Gastroesophageal sphincter (tissue), 4 donors: ENCODE measurements around the gene PKDCC. TPM values are rescaled to one million over a fixed set of nuclear protein-coding genes. Genes with fewer than 3 reads are reported as not detected.

ENCODE experiments used
- ATAC-seq: fragments of 150-250 bp; one replicate; pipeline ENCODE4 v1.9.1; 2016; ENCODE audit warnings: mild to moderate bottlenecking, moderate library complexity
- H3K27ac ChIP-seq, 4 donors: fragments of 200-600 bp; sonication (generic) in 3 of 4; 1 replicate in 3 of 4; 2 replicates in 1 of 4; pipeline ENCODE4 v1.5.1; 2016 to 2019
- H3K27me3 ChIP-seq: fragments of 200-600 bp; sonication (generic); one replicate; pipeline ENCODE4 v1.5.1; 2019
- H3K36me3 ChIP-seq, 2 donors: fragments of 200-600 bp; sonication (generic); one replicate each; pipeline ENCODE4 v1.5.1; 2019; ENCODE audit warnings: control low read depth in 1 of 2
- H3K4me1 ChIP-seq, 3 donors: fragments of 200-600 bp; sonication (generic); 1 replicate in 2 of 3; 2 replicates in 1 of 3; pipeline ENCODE4 v1.5.1; 2016 to 2019; ENCODE audit warnings: control low read depth in 2 of 3
- H3K4me3 ChIP-seq, 2 donors: fragments of 200-600 bp; sonication (generic); one replicate each; pipeline ENCODE4 v1.5.1; 2019; ENCODE audit warnings: mild to moderate bottlenecking in 1 of 2, moderate library complexity in 1 of 2
- H3K9me3 ChIP-seq, 3 donors: fragments of 200-600 bp; sonication (generic); one replicate each; pipeline ENCODE4 v1.5.1; 2017 to 2019; ENCODE audit warnings: control low read depth in 2 of 3
- CTCF ChIP-seq, 4 experiments: fragments of 200-600 bp in 2 of 4; fragments of 450-650 bp in 2 of 4; sonication (generic) in 1 of 4; IDR thresholded peaks; one replicate each; pipeline ENCODE4 v1.5.1; 2017 to 2019; ENCODE audit warnings: antibody characterized with exemption in 4 of 4, mild to moderate bottlenecking in 2 of 4, moderate library complexity in 2 of 4
- EP300 ChIP-seq: sonication (generic); formaldehyde crosslinking; IDR thresholded peaks from one replicate; pipeline ENCODE4 v1.6.1; 2017; ENCODE audit warnings: antibody characterized with exemption, mild to moderate bottlenecking
- POLR2A ChIP-seq, 2 donors: fragments of 450-650 bp; IDR thresholded peaks; one replicate each; pipeline ENCODE4 v1.6.1; 2017; ENCODE audit warnings: antibody characterized with exemption in 2 of 2, mild to moderate bottlenecking in 2 of 2, moderate library complexity in 1 of 2
- POLR2AphosphoS5 ChIP-seq: sonication (generic); formaldehyde crosslinking; IDR thresholded peaks from one replicate; pipeline ENCODE4 v1.6.1; 2017; ENCODE audit warnings: antibody characterized with exemption
- WGBS, 2 donors: methylation state at CpG; one replicate each; pipeline ENCODE4 v1.1.5; 2018; ENCODE audit warnings: low coverage in 1 of 2; 5-methylcytosine and 5-hydroxymethylcytosine counted together
- total RNA-seq, 4 donors: library from RNA; depleted of rRNA; stranded (reverse); fragments of >200 nt; gene quantifications; one replicate each; pipeline ENCODE4 v1.1.0, GENCODE V29; 2016

Gene PKDCC
- total RNA-seq, 4 donors from 2014 or later: 89.0 to 277 (median 194) TPM

- peak overlapping the region in 1 of 2 donors; percentile 79 for H3K4me3 ChIP-seq
- WGBS, 2 donors: 21 to 38% methylated on average over 2 to 3 of the region's 12 CpGs
- no peak for TF ChIP-seq POLR2AphosphoS5
- H3K36me3 ChIP-seq: no peaks in the 10 kb centered on the region
- H3K27me3 ChIP-seq: no peaks in the 10 kb centered on the region
- H3K9me3 ChIP-seq: no peaks in the 10 kb centered on the region
- H3K4me1 ChIP-seq: peaks cover 0 to 43% (median 11%) of the 10 kb centered on the region in 3 donors
- H3K27ac ChIP-seq: peak overlapping the region; percentile 74 to 97 (median 88)
- no peak for ATAC-seq
Measured at GRCh38 chr2:42045848-42046748, 1.7 kb upstream of the PKDCC start.

- 0% methylated on average over 3 of the region's 39 CpGs; no CpG with 5 or more reads in 1 of the 2 donors for WGBS, 2 donors
- ATAC-seq: no peak
- H3K36me3 ChIP-seq: no peaks in the 10 kb centered on the region
- peak overlapping the region; percentile 79 to 82 for H3K4me3 ChIP-seq
- TF ChIP-seq POLR2AphosphoS5 (no peak), POLR2A (IDR thresholded peaks at IDR 0.05) (peak in 1 of 2 donors; percentile 10)
- no peaks in the 10 kb centered on the region for H3K27me3 ChIP-seq
- peak overlapping the region; percentile 74 to 97 (median 88) for H3K27ac ChIP-seq
- no peaks in the 10 kb centered on the region for H3K9me3 ChIP-seq
- peaks cover 0 to 51% (median 14%) of the 10 kb centered on the region in 3 donors for H3K4me1 ChIP-seq
Measured at GRCh38 chr2:42046819-42047487, 868 bp upstream of the PKDCC start.

- H3K9me3 ChIP-seq: no peaks in the 10 kb centered on the region
- peaks cover 0 to 67% (median 27%) of the 10 kb centered on the region in 3 donors for H3K4me1 ChIP-seq
- no peaks in the 10 kb centered on the region for H3K27me3 ChIP-seq
- WGBS, 2 donors: 0 to 40% methylated on average over 1 of the region's 80 CpGs
- peak overlapping the region; percentile 79 to 82 for H3K4me3 ChIP-seq
- peak; percentile 15 for ATAC-seq
- peak overlapping the region; percentile 84 to 99 (median 97) for H3K27ac ChIP-seq
- TF ChIP-seq CTCF (IDR thresholded peaks at IDR 0.05) (peak in 1 of 4 experiments; percentile 6), POLR2A (IDR thresholded peaks at IDR 0.05) (no peak), POLR2AphosphoS5 (peak; percentile 18), EP300 (no peak)
- H3K36me3 ChIP-seq: no peaks in the 10 kb centered on the region
Measured at GRCh38 chr2:42048299-42049220, 739 bp downstream of the PKDCC start.

GRCh38 chr2:42049221-42050009, 1.6 kb downstream of the PKDCC start:
- no peak for ATAC-seq
- Histone ChIP-seq H3K27ac (peak overlapping the region; percentile 84 to 99 (median 97)), H3K36me3 (no peaks in the 10 kb centered on the region), H3K9me3 (no peaks in the 10 kb centered on the region), H3K27me3 (no peaks in the 10 kb centered on the region), H3K4me1 (peaks cover 0 to 76% (median 34%) of the 10 kb centered on the region in 3 donors), H3K4me3 (peak overlapping the region; percentile 79 to 82)
- 50% methylated on average over 10 of the region's 11 CpGs; no CpG with 5 or more reads in 1 of the 2 donors for WGBS, 2 donors
- TF ChIP-seq EP300 (no peak), POLR2A (IDR thresholded peaks at IDR 0.05) (no peak), POLR2AphosphoS5 (no peak), CTCF (IDR thresholded peaks at IDR 0.05) (no peak)
